ENCODE results near the gene NDC80.

DNA sequence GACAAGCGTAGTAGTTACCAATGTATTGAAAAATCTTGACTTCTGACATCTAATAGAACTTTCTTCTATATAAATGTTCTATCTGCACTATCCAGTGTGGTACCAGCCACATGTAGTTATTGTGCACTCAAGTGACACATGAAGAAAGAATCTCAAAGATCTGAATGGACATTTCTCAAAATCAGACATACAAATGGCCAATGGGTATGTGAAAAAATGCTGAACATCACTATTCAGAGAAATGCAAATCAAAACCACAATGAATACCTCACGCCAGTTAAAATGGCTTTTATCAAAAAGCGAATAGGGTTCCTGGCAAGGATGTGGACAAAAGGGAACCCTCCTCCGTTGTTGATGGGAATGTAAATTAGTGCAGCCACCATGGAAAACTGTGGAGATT, 46.7 kb downstream of the NDC80 start:
- TF ChIP-seq POLR2A (IDR thresholded peaks at IDR 0.05; ENCODE audit: low read length): no peak
- no peak for TF ChIP-seq GATA1 (IDR thresholded peaks at IDR 0.05; ENCODE audit: low read depth, low read length)

All from erythroblast (primary cell).